ENCODE results near the gene PRR35.

Gene PRR35

DNA sequence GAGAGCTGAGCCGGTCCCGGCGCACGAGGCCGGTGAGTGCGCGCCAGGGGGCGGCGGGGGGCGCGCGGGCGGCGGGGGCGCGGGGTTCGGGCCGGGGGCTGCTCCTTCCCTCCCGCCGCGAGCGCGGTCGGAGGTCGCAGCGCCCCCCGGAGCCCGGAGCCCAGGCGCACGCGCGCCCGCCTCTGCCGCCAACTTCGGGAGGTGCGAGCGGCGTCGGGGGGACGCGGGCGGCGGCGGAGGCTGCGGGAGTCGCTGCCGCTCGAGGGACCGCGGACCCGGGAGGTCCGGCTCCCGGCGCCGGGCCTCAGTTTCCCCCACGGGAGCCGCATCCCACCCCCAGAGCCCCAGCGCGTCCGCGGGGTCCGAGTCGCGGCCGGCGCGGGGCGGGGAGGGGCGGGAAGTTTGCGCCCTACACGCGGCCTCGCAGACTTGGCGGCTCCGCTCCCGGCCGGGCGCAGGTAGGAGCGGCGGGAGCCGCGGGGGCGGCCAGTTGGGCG is at the start of gene PRR35:
Gene PRR35 (plus strand): TSS at position 191 of the 497 bp plus-strand sequence. CDS start 2,901 bp downstream, outside the sequence.
- DNase-seq (ENCODE audit: low spot score): no peak

DNA sequence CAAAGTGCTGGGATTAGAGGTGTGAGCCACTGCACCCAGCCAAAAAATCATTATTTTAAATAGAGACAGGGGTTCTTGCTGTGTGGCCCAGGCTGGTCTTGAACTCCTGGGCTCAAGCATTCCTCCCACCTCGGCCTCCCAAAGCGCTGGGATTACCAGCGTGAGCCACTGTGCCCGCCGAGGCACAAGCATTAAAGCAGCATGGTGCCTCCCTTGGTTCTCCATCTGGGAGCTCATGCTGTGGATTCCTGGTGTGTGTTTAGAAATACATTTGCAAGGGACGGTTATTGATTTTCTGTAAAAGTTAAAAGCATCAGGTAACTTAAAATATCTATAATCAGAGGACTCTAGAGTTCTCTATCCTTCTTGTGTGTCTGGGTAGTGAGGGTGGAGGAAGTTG is 47.4 kb upstream of the PRR35 start:
- no peak for DNase-seq (ENCODE audit: low spot score)

DNA sequence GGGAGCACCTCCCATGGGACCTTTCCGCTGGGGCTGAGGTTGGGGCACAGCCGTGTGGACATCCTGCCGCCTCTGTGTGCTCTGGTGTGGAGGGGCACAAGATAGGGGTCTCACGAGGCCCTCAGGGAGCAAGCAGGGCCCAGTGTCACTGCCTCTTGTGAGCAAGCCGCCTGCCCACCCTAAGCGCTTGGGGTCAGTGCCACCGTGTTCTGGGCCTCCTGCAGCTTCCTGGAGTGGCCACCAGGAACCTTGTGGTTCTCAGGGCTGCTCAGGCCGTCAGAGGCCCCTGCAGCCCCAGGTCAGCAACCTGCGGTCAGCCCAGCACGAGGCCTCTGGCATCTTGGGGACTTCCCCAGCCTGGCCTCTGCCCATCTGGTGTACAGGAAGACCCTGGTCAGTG is 46.2 kb upstream of the PRR35 start:
- no peak for DNase-seq (ENCODE audit: low spot score)

DNA sequence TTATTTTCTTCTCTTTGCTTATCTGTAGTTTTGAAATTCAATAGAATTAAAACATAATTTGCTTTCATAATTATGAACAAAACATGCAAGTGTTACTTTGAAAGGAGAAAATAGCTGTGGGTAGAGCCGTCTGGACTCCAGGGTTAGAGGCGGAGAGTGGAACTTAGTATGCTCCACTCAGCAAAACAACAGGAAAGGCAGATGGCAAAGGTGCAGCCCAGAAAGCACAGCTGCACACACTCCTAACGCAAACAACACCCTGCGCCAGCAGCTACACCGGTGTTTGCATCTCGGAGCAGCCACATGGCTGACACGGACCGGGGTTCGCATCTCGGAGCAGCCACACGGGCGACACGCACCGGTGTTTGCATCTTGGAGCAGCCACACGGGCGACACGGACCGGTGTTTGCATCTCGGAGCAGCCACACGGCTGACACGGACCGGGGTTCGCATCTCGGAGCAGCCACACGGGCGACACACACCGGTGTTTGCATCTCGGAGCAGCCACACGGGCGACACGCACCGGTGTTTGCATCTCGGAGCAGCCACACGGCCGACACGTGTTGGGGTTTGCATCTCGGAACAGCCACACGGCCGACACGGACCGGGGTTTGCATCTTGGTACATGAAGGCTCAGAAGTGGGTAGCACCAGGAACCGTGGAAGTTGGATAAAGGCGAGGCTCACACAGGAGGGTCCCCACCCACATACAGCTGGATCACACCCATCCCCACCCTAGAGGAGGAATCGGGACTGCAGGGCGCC is 44.8 kb upstream of the PRR35 start:
- no peak for DNase-seq (ENCODE audit: low spot score)

DNA sequence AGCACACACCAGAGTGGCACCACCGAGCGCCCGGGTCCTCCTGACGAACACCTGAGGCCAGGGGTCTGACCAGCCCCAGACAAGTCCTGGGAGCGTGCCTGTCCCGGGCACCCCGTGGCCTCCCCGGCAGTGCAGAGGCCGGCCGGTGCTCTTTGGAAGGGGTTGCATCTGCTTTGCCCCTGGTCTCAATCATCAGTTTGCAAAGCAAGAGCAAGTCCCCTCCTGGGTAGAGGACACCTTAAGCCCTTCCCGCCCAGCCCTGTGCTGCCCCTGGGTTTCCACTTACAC is 44.3 kb upstream of the PRR35 start:
- DNase-seq (ENCODE audit: low spot score): no peak

DNA sequence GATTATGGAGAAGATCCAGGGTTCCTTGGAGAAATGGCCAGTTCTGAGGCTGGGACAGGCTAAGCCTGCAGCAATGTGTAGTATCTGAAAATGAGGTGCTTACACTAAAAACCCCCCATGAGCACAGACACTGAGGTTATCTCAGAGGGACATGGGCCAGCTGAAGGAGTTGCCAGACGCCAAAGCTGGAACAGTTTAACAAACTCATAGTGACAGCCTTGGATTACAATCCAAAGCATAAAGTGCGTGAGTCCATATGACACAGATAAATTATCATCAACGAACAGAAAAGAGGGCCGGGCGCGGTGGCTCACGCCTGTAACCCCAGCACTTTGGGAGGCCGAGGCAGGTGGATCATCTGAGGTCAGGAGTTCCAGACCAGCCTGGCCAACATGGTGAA is 43.9 kb upstream of the PRR35 start:
- no peak for DNase-seq (ENCODE audit: low spot score)

DNA sequence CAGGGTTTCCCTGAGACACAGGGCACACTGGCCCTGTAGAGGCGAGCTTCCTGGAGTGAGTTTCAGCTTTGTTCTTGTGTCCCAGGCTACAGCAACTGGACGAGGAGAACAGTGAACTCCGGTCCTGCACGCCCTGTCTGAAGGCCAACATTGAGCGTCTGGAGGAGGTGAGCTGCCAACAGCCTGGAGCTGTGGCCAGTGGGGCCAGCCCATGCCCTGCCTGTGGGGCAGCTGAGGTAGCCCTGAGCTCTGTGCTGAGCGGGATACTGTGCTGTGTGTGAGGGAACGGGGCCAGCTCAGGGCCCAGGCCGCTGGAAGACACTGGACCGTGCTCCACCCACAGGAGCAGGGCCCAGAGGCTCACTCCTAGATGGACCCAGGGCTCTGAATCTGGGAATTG is 41.3 kb upstream of the PRR35 start:
- no peak for DNase-seq (ENCODE audit: low spot score)

DNA sequence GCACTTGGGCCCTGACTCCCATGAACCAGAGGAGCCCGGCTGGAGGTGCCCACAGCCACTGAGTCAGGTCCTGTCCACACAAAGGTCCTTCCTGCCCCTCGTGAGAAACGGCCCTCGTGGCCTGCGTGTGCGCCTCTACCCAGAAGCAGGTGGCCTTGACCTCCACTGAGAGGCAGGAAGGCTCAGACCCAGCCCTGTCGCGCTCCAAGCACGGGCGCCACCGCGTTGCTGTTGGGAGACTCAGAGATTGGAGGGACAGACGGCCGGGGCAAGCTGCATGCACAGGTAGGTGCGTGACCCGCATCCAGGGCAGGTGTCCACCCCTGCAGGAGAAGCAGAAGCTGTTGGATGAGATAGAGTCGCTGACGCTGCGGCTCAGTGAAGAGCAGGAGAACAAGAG is 40.8 kb upstream of the PRR35 start:
- no peak for DNase-seq (ENCODE audit: low spot score)

DNA sequence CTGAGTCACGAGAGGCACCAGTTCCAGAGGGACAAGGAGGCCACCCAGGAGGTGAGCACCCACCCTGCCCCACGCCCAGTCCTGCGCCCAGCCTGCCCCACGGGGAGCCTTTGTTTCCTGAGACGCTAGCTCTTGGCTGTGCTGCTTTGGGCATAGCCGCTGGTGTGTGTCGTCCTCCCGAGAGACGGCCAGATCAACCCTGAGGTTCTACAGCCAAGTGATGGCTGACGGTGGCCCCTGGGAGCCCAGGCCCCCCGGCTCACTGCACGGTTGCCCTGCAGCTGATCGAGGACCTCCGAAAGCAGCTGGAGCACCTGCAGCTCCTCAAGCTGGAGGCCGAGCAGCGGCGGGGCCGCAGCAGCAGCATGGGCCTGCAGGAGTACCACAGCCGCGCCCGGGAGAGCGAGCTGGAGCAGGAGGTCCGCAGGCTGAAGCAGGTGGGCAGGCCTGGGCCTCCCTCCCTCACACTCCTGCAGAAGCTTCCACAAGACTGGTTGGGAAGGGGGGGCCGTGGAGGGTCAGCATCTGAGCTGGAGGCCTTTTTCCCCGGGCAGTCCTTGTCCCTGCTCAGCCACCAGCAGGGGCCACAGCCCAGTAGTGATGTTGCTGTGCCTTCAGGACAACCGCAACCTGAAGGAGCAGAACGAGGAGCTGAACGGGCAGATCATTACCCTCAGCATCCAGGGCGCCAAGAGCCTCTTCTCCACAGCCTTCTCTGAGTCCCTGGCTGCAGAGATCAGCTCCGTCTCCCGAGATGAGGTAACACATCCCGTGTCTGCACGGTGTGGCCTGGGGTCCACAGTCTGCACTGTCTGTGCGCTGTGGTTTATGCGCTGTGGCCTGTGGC is 40.1 kb upstream of the PRR35 start:
- no peak for DNase-seq (ENCODE audit: low spot score)

DNA sequence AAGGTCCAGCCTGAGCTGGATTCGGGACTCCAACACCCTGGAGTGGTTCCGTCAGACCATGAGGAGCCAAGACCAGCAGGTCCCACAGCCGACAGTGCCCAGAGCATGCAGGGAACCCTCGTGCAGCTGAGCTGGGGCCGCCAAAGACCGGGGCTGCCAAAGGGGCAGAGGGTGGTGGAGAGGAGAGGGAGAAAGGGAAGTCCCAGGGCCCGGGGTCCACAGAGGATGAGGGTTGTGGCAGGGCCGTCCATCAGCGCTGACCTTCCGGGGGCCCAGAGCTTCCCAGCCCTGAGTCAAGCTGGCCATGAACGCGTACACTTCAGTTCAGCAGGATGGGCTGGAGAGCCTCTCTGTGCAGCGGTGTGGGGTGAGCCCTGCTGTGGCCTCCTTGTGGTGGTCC is 39.3 kb upstream of the PRR35 start:
- no peak for DNase-seq (ENCODE audit: low spot score)

DNA sequence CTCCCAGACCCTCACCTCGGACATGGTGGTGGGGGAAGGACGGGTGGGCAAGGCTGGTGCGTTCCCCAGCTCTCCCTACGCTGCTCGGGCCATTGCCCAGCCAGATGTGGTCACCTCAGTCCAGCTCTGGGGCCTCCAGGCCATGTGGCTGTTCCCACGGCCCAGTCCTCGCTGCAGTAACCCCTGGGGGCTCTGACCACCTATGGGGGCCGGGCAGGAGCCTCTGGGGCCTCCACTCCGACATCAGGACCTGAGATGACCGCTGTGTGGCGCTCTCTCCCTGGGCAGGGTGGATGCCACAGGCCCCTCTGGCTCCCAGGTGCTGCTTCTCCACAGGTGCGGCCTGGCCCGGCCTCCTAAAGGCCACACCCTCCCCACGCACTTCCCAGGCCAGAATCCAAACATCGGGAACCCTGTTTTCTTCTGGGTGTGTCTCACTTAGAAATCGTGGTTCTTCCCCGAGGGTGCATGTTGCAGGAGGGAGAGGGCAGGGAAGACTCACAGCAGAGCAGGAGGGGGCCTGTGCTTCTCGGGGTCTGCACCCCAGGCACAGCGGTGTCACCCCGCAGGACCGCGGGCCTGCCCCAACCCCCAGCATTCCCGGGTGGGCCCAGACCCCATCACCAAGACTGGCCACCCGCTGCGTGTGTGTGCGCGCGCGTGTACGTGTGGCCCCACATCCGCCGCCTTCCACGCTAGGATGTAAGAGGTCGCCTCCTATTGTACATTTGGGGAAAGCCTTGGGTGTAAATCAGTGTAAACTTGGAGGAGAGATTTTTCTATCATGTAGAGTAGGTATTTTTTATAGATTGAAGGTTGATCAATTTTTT is 38.6 kb upstream of the PRR35 start:
- no peak for DNase-seq (ENCODE audit: low spot score)

DNA sequence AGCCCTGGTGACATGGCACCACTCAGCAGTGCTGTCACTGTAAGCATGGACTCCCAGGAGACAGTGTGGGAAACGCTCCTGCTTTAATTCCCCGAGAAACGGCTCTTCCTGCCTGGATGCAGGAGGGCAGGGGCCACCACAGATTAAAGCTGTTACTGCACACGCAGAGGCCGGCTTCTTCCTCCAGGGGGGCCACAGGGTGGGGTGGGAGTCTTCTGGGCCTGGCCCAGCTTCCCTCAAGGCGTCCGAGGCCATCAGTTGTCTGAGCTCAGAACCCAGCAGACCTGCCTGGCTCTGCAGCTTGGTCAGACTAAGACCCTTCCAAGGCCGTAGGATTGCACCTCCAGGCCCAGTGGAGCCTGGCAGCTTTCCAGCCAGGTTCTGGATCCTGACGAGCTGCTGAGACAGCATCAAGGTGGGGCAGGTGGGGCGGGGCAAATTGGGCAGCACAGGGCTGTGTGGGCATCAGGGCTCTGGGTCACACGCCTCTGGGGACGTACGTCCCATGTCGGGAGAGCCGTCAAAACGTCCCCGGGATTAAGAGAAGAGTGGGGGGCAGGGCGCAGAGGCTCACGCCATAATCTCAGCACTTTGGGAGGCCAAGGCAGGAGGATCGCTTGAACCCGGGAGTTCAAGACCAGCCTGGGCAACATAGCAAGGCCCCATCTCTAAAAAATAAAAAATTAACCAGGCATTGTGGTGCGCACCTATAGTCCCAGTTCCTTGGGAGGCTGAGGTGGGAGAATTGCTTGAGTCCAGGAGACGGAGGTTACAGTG is 37.7 kb upstream of the PRR35 start:
- DNase-seq (ENCODE audit: low spot score): no peak

DNA sequence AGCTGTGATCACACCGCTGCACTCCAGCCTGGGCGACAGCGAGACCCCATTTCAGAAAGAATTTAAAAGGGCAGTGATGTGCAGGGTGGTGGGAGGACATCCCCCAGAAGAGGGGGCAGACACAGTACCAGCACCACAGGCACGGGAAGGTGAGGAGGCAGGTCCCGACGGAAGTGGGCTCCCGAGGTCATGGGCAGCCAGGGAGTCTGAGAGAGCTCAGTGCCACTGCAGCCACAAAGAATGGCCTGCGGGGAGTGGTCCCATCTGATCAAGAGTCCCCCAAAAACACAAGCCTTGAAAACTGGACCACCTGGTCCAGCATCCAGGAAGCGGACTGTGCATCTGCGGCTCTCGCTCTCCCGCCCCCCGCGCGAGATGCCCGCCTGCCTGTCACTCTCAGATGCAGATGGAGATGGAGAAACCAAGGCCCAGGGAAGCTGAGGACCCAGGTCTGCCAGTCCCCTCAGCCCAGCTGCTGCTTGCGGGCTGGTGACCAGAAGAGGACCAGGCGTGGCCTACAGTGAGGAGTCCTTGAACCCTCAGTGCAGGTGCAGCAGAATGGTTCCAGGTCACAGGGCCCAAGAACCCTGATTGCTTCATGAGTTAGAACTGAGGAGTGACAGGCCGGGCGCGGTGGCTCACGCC is 37.0 kb upstream of the PRR35 start:
- no peak for DNase-seq (ENCODE audit: low spot score)

DNA sequence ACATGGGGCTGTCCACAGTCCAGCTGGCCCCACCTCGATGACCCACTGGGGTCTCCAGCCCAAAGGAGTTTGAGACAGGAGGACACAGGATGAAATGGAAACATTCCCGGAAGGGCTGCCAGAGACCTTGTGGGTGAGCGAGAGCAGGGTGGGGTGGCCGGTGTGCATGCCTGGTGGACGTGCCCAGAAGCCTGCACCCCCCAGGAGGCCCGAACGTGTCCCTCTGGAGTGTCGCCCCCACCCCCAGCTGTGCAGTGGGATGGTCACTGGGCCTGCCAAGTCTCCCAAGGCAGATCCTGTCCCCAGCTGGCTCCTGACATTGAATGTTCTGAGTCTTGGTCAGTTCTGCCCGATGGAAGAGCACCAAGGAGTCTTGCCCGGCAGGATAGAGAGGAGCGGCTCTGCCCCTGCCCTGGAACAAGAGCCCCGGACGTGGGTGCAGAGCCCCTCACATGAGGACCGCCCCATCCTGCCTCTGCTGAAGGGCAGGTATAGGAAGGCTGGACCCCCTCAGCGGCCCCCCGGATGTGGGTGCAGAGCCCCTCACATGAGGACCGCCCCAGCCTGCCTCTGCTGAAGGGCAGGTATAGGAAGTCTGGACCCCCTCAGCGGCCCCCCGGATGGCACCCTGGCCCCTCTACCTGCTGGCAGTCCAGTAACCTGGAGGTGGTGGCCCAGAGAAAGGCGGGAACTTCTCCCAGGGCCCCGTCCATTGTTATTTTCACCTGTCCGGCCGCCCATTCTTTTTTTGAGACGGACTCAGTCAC is 35.7 kb upstream of the PRR35 start:
- no peak for DNase-seq (ENCODE audit: low spot score)

DNA sequence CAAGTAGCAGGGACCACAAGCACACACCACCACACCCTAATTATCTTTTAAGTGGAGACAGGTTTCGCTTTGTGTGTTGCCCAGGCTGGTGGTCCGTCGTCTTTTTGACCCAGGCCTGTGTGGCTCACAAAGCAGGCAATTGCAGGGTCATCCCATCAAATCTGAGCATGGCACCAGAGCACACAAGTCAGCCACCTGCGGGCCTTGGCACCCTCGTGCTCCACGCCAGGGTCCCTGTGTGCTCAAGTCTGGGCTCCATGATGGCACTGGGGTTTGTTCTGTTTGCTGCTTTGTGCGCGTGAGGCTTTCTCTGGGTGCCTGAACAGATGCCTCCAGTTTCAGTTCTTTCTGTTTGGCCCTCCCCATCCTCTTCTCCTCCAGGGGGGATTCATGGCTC is 35.1 kb upstream of the PRR35 start:
- no peak for DNase-seq (ENCODE audit: low spot score)

DNA sequence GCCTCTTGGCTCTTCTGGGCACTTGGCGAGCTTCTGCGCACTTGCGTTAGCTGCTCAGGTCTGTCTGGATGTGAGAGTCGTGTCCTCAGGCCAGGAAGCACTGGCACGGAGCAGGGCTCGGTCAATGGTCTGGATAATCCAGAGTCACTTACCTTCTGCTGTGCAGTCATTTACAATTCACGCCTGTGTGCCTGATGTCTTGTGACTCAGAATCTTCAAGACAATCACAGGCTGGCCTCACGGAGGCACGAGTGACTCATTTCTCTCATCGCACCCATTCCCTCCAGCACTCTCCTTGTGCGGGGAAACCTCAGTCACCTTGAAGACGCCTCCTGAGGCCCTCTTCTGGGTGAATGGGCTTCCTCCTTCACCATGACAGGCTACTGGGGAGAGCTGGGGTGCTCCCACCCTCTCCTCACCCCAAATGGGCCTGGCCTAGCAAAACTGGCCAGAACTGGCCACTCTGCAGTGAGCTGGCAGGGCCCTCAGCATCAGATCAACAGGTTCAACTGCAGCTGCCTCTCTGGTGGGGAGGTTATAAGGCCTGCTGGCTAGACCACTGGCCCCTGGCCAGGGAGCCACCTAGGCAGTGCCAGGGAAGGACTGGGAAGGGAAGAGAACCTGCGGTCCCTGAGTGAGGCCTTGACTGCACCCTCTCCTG is 34.5 kb upstream of the PRR35 start:
- peak; percentile 58 for DNase-seq (ENCODE audit: low spot score)

DNA sequence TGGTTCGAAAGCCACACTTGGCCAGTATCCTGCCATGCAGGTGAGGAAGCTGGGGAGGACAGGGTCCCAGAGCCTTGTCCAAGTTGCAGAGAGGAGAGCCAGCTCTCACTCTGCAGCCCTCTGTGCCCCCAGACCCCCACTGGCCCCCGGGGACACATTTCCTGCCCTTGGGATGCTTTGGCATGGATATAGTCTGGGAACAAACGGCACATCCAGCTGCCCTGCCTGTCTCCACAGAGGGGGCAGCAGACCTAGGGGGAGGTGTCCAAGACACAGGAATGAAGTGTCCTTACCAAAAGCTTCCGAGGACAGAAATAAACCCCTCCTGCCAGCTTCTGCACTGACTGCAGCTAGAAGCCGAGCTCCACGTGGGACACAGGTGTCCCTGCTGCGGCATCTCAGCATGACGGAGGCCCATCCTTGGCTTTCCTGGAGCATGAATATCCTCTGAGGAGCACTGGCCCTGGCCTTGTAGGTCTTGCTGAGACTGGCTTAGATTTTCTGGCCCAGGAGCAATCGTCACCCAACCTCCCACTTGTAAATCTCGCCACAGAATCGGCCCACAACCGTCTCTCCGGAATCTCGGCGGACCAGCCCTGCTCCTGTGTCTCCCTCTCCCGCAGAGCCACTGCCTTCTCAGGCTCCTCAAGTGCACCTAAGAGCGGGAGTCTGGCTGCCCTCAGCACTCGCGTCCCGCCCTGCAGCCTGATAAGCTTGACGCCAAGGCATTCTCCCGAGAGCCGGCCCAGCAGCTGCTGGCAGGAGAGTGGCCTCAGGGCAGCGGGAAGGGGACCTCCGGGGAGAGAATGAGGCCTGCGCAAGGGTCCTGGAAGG is 33.8 kb upstream of the PRR35 start:
- DNase-seq (ENCODE audit: low spot score): no peak

DNA sequence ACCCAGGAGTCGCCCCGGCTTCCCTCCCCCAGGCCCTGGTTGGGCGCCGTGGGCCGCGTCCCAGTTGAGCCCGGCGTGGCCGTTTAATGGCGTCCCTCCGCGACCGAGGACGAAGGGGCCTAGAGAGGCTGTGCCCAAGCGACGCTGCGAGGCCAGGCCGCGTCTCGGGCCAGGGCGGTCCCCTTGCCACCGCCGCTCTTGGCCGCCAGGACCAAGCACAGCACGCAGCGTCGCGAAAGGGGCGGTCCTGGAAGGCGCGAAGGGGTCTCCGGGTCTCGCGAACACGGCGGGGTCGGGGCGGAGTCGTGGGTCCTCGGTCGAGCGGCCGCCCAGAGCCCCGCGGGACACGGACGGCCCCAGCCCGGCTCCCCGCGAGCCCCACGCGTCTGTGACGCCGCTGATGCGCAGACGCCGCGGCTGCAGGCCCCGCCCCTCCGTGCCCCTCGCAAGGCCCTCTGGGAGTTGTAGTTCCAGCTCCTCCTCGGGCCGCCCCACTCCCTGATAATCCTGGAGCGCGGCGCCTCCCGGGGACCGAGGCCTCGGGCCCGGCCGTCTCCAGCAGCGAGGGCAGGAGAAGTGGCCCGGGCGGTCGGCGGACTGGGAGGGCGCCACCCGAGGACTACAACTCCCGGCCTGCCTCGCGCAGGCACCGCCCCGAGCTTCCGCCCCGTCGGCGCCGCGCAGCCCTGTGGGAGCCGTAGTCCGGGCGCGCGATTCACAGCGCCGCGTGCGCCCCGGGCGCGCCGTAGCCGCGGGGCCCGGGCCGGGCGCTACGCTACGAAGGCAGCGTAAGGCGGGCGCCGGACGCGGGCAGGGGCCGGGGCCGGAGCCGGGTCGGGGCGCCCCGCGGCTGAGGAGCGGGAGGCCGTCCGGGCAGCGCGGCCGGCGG is 32.9 kb upstream of the PRR35 start, which contains the start of gene CAPN15:
Gene CAPN15 (plus strand): TSS at position 698 of the 889 bp plus-strand sequence. CDS start 19,127 bp downstream, outside the sequence.
- DNase-seq (ENCODE audit: low spot score): peak; percentile 88
